Ishikawa (cell line): ENCODE measurements around the gene THADA.

Experiments
- CEBPB ChIP-seq: IDR thresholded peaks from 2 replicates; pipeline ENCODE4 v1.6.1; 2012
- CREB1 ChIP-seq: IDR thresholded peaks from 2 replicates; pipeline ENCODE4 v1.6.1; 2012; ENCODE audit warnings: low read depth
- EGR1 ChIP-seq: IDR thresholded peaks from 2 replicates; pipeline ENCODE4 v1.6.1; 2012
- EP300 ChIP-seq: IDR thresholded peaks from 2 replicates; pipeline ENCODE4 v1.6.1; 2012; ENCODE audit warnings: borderline replicate concordance
- FOXM1 ChIP-seq: IDR thresholded peaks from 2 replicates; pipeline ENCODE4 v1.6.1; 2012; ENCODE audit warnings: low read depth, borderline replicate concordance
- NFIC ChIP-seq: IDR thresholded peaks from 2 replicates; pipeline ENCODE4 v1.6.1; 2012
- RAD21 ChIP-seq: IDR thresholded peaks from 2 replicates; pipeline ENCODE4 v1.6.1; 2012; ENCODE audit warnings: low read depth
- TAF1 ChIP-seq: IDR thresholded peaks from 2 replicates; pipeline ENCODE4 v1.6.1; 2012; ENCODE audit warnings: low read depth, mild to moderate bottlenecking
- TCF12 ChIP-seq: IDR thresholded peaks from 2 replicates; pipeline ENCODE4 v1.6.1; 2012; ENCODE audit warnings: low read depth
- TEAD4 ChIP-seq: IDR thresholded peaks from 2 replicates; pipeline ENCODE4 v1.6.1; 2012
- YY1 ChIP-seq: IDR thresholded peaks from 2 replicates; pipeline ENCODE4 v1.6.1; 2012; ENCODE audit warnings: low read depth
- ZBTB7A ChIP-seq: IDR thresholded peaks from 2 replicates; pipeline ENCODE4 v1.6.1; 2012; ENCODE audit warnings: low read depth
- TF ChIP-seq, protein P1 (sequence below): IDR thresholded peaks from 2 replicates; pipeline ENCODE4 v1.6.1; 2012
- TF ChIP-seq, protein P2 (sequence below): IDR thresholded peaks from 2 replicates; pipeline ENCODE4 v1.6.1; 2012; ENCODE audit warnings: low read depth, mild to moderate bottlenecking
- TF ChIP-seq, protein P3 (sequence below): IDR thresholded peaks from 2 replicates; pipeline ENCODE4 v1.6.1; 2012

THADA gene

DNA sequence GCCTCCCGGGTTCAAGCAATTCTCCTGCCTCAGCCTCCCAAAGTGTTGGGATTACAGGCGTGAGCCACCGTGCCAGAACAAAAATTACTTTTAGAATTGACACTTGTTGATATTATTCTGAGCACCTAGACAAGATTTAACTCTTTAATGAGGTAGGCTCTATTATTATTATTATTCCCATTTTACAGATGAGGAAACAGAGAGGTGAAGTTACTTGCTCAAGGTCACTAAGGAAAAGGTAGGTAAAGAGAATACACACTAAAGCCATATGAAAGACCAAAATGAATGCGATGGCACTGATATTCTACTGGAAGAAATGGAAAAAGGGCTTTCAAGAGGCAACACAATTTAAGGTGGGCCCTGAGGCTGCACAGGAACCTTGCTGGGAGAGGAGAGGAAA is 295.6 kb downstream of the THADA start:
- TF ChIP-seq CREB1 = no peak
- no peak for TF ChIP-seq ZBTB7A
- TF ChIP-seq EGR1 = no peak
- TF ChIP-seq CEBPB = no peak
- TF ChIP-seq TAF1 = no peak
- TF ChIP-seq, protein P1, sequence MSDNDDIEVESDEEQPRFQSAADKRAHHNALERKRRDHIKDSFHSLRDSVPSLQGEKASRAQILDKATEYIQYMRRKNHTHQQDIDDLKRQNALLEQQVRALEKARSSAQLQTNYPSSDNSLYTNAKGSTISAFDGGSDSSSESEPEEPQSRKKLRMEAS = no peak
- no peak for TF ChIP-seq YY1
- TF ChIP-seq NFIC = no peak
- TF ChIP-seq FOXM1 = no peak
- TF ChIP-seq, protein P2, sequence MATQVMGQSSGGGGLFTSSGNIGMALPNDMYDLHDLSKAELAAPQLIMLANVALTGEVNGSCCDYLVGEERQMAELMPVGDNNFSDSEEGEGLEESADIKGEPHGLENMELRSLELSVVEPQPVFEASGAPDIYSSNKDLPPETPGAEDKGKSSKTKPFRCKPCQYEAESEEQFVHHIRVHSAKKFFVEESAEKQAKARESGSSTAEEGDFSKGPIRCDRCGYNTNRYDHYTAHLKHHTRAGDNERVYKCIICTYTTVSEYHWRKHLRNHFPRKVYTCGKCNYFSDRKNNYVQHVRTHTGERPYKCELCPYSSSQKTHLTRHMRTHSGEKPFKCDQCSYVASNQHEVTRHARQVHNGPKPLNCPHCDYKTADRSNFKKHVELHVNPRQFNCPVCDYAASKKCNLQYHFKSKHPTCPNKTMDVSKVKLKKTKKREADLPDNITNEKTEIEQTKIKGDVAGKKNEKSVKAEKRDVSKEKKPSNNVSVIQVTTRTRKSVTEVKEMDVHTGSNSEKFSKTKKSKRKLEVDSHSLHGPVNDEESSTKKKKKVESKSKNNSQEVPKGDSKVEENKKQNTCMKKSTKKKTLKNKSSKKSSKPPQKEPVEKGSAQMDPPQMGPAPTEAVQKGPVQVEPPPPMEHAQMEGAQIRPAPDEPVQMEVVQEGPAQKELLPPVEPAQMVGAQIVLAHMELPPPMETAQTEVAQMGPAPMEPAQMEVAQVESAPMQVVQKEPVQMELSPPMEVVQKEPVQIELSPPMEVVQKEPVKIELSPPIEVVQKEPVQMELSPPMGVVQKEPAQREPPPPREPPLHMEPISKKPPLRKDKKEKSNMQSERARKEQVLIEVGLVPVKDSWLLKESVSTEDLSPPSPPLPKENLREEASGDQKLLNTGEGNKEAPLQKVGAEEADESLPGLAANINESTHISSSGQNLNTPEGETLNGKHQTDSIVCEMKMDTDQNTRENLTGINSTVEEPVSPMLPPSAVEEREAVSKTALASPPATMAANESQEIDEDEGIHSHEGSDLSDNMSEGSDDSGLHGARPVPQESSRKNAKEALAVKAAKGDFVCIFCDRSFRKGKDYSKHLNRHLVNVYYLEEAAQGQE = no peak
- TF ChIP-seq EP300 = no peak
- no peak for TF ChIP-seq RAD21
- TF ChIP-seq TCF12 = no peak

DNA sequence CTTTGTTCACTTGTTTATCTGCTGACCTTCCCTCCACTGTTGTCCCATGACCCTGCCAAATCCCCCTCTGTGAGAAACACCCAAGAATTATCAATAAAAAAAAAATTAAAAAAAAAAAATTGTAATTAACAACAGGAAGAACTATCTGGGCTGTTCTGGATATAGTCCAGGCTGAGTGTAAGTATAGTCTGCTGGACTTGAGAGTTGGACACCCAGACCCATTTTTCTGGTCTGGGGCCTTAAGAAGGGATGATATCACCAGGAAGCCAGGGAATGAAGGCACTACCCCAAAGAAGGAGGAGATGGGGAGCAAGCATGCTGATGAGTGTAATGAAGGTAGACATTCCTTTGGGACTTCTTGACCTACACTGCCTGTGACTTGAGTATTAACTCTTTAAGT is 297.3 kb downstream of the THADA start:
- TF ChIP-seq, protein P2 = no peak
- TF ChIP-seq, protein P1 = no peak
- TF ChIP-seq TAF1 (no peak), NFIC (no peak), EP300 (no peak), EGR1 (no peak), CEBPB (no peak), FOXM1 (no peak), RAD21 (no peak), TCF12 (no peak), ZBTB7A (no peak), YY1 (no peak), CREB1 (no peak)
- TF ChIP-seq, protein P3, sequence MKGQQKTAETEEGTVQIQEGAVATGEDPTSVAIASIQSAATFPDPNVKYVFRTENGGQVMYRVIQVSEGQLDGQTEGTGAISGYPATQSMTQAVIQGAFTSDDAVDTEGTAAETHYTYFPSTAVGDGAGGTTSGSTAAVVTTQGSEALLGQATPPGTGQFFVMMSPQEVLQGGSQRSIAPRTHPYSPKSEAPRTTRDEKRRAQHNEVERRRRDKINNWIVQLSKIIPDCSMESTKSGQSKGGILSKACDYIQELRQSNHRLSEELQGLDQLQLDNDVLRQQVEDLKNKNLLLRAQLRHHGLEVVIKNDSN = no peak

DNA sequence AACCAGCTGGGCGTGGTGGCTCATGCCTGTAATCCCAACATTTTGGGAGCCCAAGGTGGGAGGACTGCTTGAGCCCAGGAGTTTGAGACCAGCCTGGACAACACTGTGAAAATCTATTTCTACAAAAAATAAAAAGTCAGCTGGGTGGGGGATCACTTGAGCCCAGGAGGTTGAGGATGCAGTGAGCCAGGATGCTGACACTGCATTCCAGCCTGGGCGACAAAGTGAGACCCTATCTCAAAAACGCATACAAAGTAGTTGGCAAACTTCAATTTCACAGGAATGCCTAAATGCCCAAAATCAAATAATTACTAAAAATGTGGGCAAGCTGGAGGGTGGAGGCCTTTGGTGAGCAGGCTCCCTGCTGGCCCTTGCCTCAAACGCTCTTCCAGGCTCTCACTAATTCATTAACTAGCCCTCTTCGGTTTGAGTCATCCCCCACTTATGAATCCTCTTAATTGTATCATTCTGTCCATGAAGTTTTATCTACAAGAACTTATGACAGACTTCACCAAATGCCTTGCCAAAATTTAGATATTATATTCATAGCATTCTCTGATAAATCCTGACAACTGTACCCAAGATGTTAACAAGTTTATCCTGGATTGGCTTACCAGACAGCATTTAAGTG is 300.8 kb downstream of the THADA start:
- no peak for TF ChIP-seq TEAD4
- no peak for TF ChIP-seq EP300
- TF ChIP-seq EGR1 = no peak
- TF ChIP-seq, protein P1 = no peak
- no peak for TF ChIP-seq TAF1
- TF ChIP-seq CEBPB = no peak
- no peak for TF ChIP-seq YY1

DNA sequence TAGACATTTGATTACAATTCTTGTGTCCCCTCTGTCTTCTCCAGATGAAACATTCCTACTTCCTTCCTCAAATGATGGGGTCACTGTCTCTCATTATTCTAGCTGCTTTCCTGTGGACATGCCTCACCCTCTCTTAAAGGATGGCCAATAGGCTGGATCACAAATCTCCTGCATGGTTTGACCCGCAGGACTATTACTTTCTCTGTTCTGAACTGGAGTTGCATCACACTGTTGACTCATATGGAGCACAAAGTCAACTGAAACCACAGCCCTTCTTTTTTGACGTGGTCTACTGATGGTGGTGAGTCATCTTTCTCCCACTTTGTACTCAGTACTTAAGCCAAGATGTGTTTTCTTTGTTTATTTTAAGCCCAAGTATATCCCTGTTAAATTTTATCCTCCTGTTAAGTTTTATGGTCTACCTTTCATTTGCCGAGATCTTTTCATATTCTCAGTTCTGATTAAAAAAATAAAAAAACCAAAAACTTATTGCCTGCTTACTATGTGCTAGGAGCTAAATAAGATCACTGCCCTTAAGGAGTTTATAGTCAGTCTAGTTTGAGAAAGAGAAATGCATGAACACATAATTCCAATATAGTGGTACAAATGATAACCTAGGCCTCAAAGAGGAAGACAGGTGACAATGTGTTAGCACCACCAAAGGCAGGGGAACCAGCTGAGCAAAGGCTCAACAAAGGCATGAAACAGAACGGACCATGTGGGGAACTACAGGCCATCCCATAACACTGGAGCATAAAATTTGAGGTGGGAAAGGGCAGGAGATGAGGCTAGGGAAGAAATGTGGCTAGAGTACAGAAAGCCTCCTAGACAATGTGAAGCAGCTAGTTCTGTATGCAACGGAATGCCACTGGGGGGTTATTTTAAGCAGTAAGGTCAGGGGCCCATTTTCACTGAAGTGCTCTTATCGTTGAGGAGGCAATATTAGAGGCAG is 301.8 kb downstream of the THADA start:
- TF ChIP-seq FOXM1 = no peak
- TF ChIP-seq TEAD4 = no peak
- no peak for TF ChIP-seq EGR1
- TF ChIP-seq RAD21 = no peak
- no peak for TF ChIP-seq TCF12
- no peak for TF ChIP-seq ZBTB7A
- TF ChIP-seq, protein P1 = peak; percentile 20; the same call in 1 of the 2 replicates
- TF ChIP-seq, protein P2 = no peak
- TF ChIP-seq CEBPB = peak; percentile 91
- no peak for TF ChIP-seq TAF1
